HEK293 (cell line): ENCODE results near the gene RGS9BP.

Experiments used
- CTCF ChIA-PET: fragments of 350-600 bp; formaldehyde crosslinking; extraction: SDS; loops from one replicate; lab custom pipeline; 2021; ENCODE audit warnings: antibody characterized with exemption; lab: Yijun Ruan, JAX
- POLR2A ChIA-PET: fragments of 300-600 bp; formaldehyde crosslinking; extraction: SDS; loops from one replicate; lab custom pipeline; 2020; ENCODE audit warnings: antibody characterized with exemption, inconsistent platforms; lab: Yijun Ruan, JAX
- H3K27ac ChIP-seq: fragments of 200-500 bp; sonication (Bioruptor generic); 2 replicates; pipeline ENCODE4 v1.5.1; 2014; ENCODE audit warnings: low read depth, low read length, control low read depth, inconsistent platforms; ENCODE audit errors: extremely low read depth
- H3K36me3 ChIP-seq, 2 experiments: fragments of 200-500 bp in 1 of 2; sonication (Bioruptor generic) in 1 of 2; 1 replicate in 1 of 2; 2 replicates in 1 of 2; pipeline ENCODE4 v1.5.1; 2014 to 2017; ENCODE audit warnings: inconsistent platforms in 2 of 2, low read length in 2 of 2; ENCODE audit not compliant: control insufficient read depth in 2 of 2, insufficient read depth in 1 of 2
- H3K4me1 ChIP-seq: fragments of 200-500 bp; sonication (Bioruptor generic); 2 replicates; pipeline ENCODE4 v1.5.1; 2014; ENCODE audit warnings: mild to moderate bottlenecking, low read length, inconsistent platforms; ENCODE audit not compliant: control insufficient read depth, insufficient read depth
- H3K4me3 ChIP-seq: 2 replicates; pipeline ENCODE4 v1.5.1; 2011; ENCODE audit warnings: low read depth, mild to moderate bottlenecking, control low read depth, low read length, moderate library complexity
- H3K9me3 ChIP-seq: fragments of 200-500 bp; sonication (Bioruptor generic); 2 replicates; pipeline ENCODE4 v1.5.1; 2014; ENCODE audit warnings: low read depth, low read length, inconsistent platforms; ENCODE audit not compliant: control insufficient read depth, insufficient read depth
- EGR2 ChIP-seq: fragments of 450-650 bp; formaldehyde crosslinking; IDR thresholded peaks from 2 replicates; pipeline ENCODE4 v1.5.1; 2016; ENCODE audit warnings: low read depth, missing biosample characterization, missing genetic modification characterization
- KLF1 ChIP-seq: fragments of 450-650 bp; formaldehyde crosslinking; IDR thresholded peaks from 2 replicates; pipeline ENCODE4 v1.5.1; 2016; ENCODE audit warnings: missing biosample characterization, missing genetic modification characterization
- KLF8 ChIP-seq: fragments of 450-650 bp; formaldehyde crosslinking; IDR thresholded peaks from 2 replicates; pipeline ENCODE4 v1.5.1; 2016; ENCODE audit warnings: missing biosample characterization, missing genetic modification characterization
- KLF9 ChIP-seq: fragments of 450-650 bp; formaldehyde crosslinking; IDR thresholded peaks from 2 replicates; pipeline ENCODE4 v1.5.1; 2016; ENCODE audit warnings: missing biosample characterization, missing genetic modification characterization, low read depth
- OVOL3 ChIP-seq: fragments of 450-650 bp; formaldehyde crosslinking; IDR thresholded peaks from 2 replicates; pipeline ENCODE4 v1.5.1; 2016; ENCODE audit warnings: missing biosample characterization, missing genetic modification characterization
- WT1 ChIP-seq: fragments of 450-650 bp; formaldehyde crosslinking; IDR thresholded peaks from 2 replicates; pipeline ENCODE4 v1.5.1; 2016; ENCODE audit warnings: missing biosample characterization, missing genetic modification characterization
- ZFHX2 ChIP-seq: fragments of 450-650 bp; formaldehyde crosslinking; conservative IDR thresholded peaks from 2 replicates; pipeline ENCODE4 v1.5.1; 2016; ENCODE audit warnings: missing biosample characterization, missing genetic modification characterization
- ZIC2 ChIP-seq: fragments of 450-650 bp; formaldehyde crosslinking; IDR thresholded peaks from 2 replicates; pipeline ENCODE4 v1.5.1; 2016; ENCODE audit warnings: missing biosample characterization, missing genetic modification characterization
- ZNF121 ChIP-seq: fragments of 450-650 bp; formaldehyde crosslinking; IDR thresholded peaks from 2 replicates; pipeline ENCODE4 v1.5.1; 2016; ENCODE audit warnings: missing biosample characterization, missing genetic modification characterization
- ZNF354C ChIP-seq: fragments of 450-650 bp; formaldehyde crosslinking; IDR thresholded peaks from 2 replicates; pipeline ENCODE4 v1.5.1; 2016; ENCODE audit warnings: missing biosample characterization, missing genetic modification characterization, low read depth, borderline replicate concordance
- ZNF548 ChIP-seq: fragments of 450-650 bp; formaldehyde crosslinking; IDR thresholded peaks from 2 replicates; pipeline ENCODE4 v1.5.1; 2016; ENCODE audit warnings: missing biosample characterization, missing genetic modification characterization
- ZNF777 ChIP-seq: fragments of 450-650 bp; formaldehyde crosslinking; IDR thresholded peaks from 2 replicates; pipeline ENCODE4 v1.5.1; 2017; ENCODE audit warnings: missing biosample characterization, missing genetic modification characterization, borderline replicate concordance

Gene RGS9BP

DNA sequence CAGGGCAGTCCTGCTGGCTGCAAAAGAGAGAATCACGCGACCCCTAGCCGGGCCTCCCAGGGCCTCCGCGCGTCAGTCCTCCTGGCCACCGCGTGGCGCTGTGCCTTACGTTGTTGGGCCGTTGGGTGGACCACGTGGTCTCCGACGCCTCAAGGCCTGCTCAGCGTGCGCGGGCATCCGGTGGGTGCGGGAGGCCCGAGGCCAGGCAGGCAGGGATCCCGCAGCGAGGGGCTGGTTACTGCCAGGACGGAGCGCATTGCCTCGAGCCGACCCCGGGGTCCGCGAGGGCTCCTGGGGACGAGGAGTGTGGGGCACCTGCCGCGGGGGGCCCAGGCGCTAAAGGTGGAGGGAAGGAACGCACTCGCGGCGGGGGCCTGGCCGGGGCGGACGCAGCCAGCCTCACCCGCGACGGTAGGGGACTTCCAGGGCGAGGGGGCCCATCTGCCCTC lies 44.0 kb downstream of the RGS9BP start, which contains the start of gene TDRD12 (continued):
- no peak for TF ChIP-seq OVOL3

DNA sequence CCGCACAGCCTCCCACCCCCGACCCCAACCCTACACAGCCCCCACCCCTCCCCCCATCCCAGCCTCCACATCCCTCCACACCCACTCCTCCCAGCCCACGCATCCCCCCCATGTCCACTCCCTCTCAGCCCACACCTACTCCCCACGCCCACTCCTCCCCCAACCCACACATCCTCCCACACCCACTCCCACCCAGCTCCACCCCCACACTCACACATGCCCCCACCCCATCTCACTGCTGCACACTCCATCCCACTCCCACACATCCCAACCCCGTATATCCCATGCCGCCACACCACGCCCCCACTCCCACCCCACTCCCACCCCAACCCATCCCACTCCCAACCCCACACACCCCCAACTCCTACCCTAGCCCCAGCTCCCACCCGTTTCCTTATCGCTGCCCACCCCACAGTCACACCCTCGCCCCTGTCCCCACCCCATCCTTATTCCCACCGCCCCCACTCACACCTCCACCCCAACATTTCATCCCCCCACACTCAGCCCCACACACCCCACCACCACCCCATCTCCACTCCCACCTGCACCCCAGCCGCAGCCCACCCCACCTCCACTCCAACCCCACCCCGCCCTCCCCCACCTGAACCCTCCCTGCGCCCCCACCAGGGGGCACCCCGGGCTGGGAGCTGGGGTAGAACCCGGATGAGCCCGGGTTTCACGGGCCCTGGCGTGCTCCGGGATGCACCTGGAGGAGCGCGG lies 44.7 kb downstream of the RGS9BP start:
- peak; percentile 98 for TF ChIP-seq KLF1 (tag by site-specific recombination)
- TF ChIP-seq KLF8 (tag by site-specific recombination): peak; percentile 72; the same call in 1 of the 2 replicates
- peak; percentile 50 for TF ChIP-seq KLF9 (tag by site-specific recombination)
- peak; percentile 97 for TF ChIP-seq EGR2 (tag by site-specific recombination)
- no peak for TF ChIP-seq ZNF777
- no peak for TF ChIP-seq WT1 (tag by site-specific recombination)
- TF ChIP-seq ZFHX2: peak; percentile 92
- Histone ChIP-seq H3K4me3 (no peak overlapping the region), H3K27ac (no peak overlapping the region), H3K4me1 (no peaks in the 10 kb centered on the region), H3K36me3 (peaks cover 9 to 31% of the 10 kb centered on the region in 2 experiments), H3K9me3 (no peaks in the 10 kb centered on the region; the same call in 1 of the 2 replicates)
- CTCF ChIA-PET: no interaction called here
- POLR2A ChIA-PET: interaction anchor here (1.0 kb wide), 1 partner anchor 15 kb away, joined by 3 read pairs; no protein-coding TSS in a partner anchor

DNA sequence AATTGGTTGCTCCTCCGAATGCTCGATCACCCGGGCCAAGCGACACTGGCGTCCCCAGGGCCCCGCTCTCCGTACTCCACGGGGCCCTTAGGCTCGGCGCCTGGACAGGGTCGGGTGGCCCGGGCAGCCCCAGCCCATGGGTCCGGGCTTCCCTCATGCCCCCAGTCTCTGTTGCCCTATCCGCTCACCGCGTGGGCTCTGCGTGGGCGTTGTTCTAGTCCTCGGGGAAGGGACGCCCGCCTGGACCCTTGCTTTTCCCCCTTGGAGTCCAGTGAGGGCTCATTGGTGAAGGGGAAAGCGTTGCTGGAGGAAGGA lies 45.2 kb downstream of the RGS9BP start:
- Histone ChIP-seq H3K9me3 (no peaks in the 10 kb centered on the region; the same call in 1 of the 2 replicates), H3K36me3 (peaks cover 8 to 26% of the 10 kb centered on the region in 2 experiments), H3K27ac (no peak overlapping the region), H3K4me1 (no peaks in the 10 kb centered on the region), H3K4me3 (no peak overlapping the region)
- POLR2A ChIA-PET: no interaction called here
- no peak for TF ChIP-seq ZNF548 (tag by site-specific recombination)
- no peak for TF ChIP-seq ZNF121
- TF ChIP-seq ZNF354C: no peak
- TF ChIP-seq ZIC2 (tag by site-specific recombination): no peak
- CTCF ChIA-PET: no interaction called here
